Osteoblast (primary cell): Measurements from ENCODE around the gene PRKAG2. TPM values are rescaled to one million over a fixed set of nuclear protein-coding genes. Genes with fewer than 3 reads are reported as not detected.
"Not testable (repeated sequence)": the region's sequence is repeated elsewhere in the genome, so short reads cannot be mapped to it uniquely, and the experiment has no call there.

Experiments
- DNase-seq: peaks from one replicate; pipeline ENCODE4 v3.0.0; 2011; ENCODE audit warnings: low spot score, mixed read lengths; ENCODE audit not compliant: insufficient read length; ENCODE audit errors: missing footprints
- H2AFZ ChIP-seq: 2 replicates; pipeline ENCODE4 v1.6.0; 2011; ENCODE audit warnings: mild to moderate bottlenecking, low read length
- H3K27ac ChIP-seq: 2 replicates; pipeline ENCODE4 v1.5.1; 2011; ENCODE audit warnings: mild to moderate bottlenecking, low read depth, low read length, moderate library complexity
- H3K27me3 ChIP-seq: 2 replicates; pipeline ENCODE4 v1.6.0; 2012; ENCODE audit warnings: mild to moderate bottlenecking, control low read depth, inconsistent platforms, low read length, moderate library complexity; ENCODE audit not compliant: insufficient read depth
- H3K36me3 ChIP-seq: 2 replicates; pipeline ENCODE4 v1.5.1; 2011; ENCODE audit warnings: mild to moderate bottlenecking, low read length, control low read depth, moderate library complexity; ENCODE audit not compliant: insufficient read depth
- H3K4me1 ChIP-seq: 2 replicates; pipeline ENCODE4 v1.5.1; 2011; ENCODE audit warnings: mild to moderate bottlenecking, low read length, control low read depth, moderate library complexity; ENCODE audit not compliant: insufficient read depth
- H3K4me2 ChIP-seq: 2 replicates; pipeline ENCODE4 v1.6.0; 2011; ENCODE audit warnings: mild to moderate bottlenecking, low read length; ENCODE audit not compliant: insufficient read depth
- H3K4me3 ChIP-seq: fragments of 200-600 bp; sonication (generic); 3 replicates; pipeline ENCODE4 v1.5.1; 2012; ENCODE audit warnings: mild to moderate bottlenecking, low read length, inconsistent platforms; ENCODE audit not compliant: insufficient read depth
- H3K79me2 ChIP-seq: 2 replicates; pipeline ENCODE4 v1.6.0; 2012; ENCODE audit warnings: mild to moderate bottlenecking, low read length, control low read depth, inconsistent platforms; ENCODE audit not compliant: insufficient read depth
- H3K9me3 ChIP-seq: 2 replicates; pipeline ENCODE4 v1.5.1; 2011; ENCODE audit warnings: low read depth, low read length, control low read depth
- H4K20me1 ChIP-seq: 2 replicates; pipeline ENCODE4 v1.6.0; 2012; ENCODE audit warnings: mild to moderate bottlenecking, low read length, control low read depth; ENCODE audit not compliant: insufficient read depth
- CTCF ChIP-seq: IDR thresholded peaks from 2 replicates; pipeline ENCODE4 v1.5.1; 2011; ENCODE audit warnings: mild to moderate bottlenecking, low read depth, low read length, moderate library complexity; ENCODE audit errors: extremely low read depth
- total RNA-seq: library from RNA; depleted of rRNA; stranded (reverse); fragments of >200 nt; gene quantifications from 2 replicates; pipeline ENCODE4 v1.2.3, GENCODE V29; 2012

PRKAG2 gene
- total RNA-seq, 1 donor, result 20.6 TPM

DNA sequence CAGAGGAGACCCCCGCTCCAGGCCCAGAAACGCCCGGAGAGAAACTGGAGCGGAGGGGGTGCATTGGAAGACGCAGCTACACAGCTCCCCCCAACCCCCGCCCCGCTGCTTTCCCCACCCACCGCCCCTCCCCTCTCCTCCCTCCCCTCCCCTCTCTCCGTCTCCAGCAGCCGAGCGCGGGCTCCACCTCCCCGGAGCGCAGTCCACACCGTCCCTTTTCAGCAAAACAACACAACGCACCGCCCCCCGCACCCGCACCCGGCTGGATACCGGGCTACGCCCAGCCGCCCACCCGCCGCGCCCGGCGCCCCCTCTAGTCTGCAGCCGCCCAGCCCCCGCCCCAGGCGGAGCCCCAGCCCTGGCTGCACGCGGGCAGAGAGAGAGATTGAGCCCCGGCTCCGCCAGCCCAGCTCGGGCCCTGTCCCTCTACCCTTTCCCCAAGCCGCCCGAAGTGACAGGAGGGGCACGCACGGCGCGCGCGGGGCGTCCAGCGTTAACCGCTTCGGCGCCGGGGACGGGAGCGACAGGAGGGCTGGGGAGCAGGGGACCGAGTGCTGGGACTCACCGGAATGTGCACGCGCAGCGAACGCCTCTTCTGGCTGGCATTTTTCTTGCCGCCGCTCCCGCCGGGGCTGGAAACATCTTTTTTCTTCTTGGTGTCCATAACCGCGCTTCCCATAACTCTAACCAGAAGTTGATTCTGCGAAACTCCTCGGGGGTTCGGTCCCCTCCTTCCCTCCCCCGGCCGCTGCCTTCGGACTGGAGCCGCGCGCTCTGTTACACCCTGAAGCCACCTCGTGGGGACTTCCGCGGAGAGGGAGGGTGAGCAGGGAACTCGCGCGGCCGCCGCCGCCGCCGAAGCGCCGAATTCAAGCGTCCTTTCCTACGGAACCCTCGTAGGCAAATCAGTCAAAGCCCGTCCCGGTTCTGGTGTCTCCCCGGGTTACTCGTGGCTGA is 695 bp downstream of the PRKAG2 start:
- Histone ChIP-seq H3K4me2 (peak overlapping the region; percentile 79), H3K36me3 (no peaks in the 10 kb centered on the region), H2AFZ (peak overlapping the region; percentile 65), H3K4me1 (peaks cover 14% of the 10 kb centered on the region), H4K20me1 (no peaks in the 10 kb centered on the region), H3K4me3 (peak overlapping the region; percentile 66), H3K27me3 (peaks cover 53% of the 10 kb centered on the region), H3K9me3 (no peaks in the 10 kb centered on the region), H3K27ac (no peak overlapping the region), H3K79me2 (no peaks in the 10 kb centered on the region)
- no peak for TF ChIP-seq CTCF
- peak; percentile 90 for DNase-seq

- not testable (repeated sequence) for H4K20me1 ChIP-seq, H3K36me3 ChIP-seq, H3K4me3 ChIP-seq, H3K79me2 ChIP-seq, DNase-seq, H2AFZ ChIP-seq, H3K9me3 ChIP-seq, H3K27ac ChIP-seq, H3K4me2 ChIP-seq
- Histone ChIP-seq H3K27me3 (peaks cover 51% of the 10 kb centered on the region), H3K4me1 (peaks cover 14% of the 10 kb centered on the region)
Observed at GRCh38 chr7:151874479-151874878, 2.4 kb downstream of the PRKAG2 start.

- Histone ChIP-seq H3K27ac (no peak overlapping the region), H3K4me1 (peaks cover 14% of the 10 kb centered on the region), H3K36me3 (no peaks in the 10 kb centered on the region), H4K20me1 (no peaks in the 10 kb centered on the region), H3K27me3 (peaks cover 48% of the 10 kb centered on the region), H3K9me3 (no peaks in the 10 kb centered on the region), H3K4me3 (no peak overlapping the region), H3K4me2 (no peak overlapping the region), H3K79me2 (no peaks in the 10 kb centered on the region), H2AFZ (no peak overlapping the region)
- no peak for TF ChIP-seq CTCF
- no peak for DNase-seq
Observed at GRCh38 chr7:151873402-151873965, 3.4 kb downstream of the PRKAG2 start.

DNA sequence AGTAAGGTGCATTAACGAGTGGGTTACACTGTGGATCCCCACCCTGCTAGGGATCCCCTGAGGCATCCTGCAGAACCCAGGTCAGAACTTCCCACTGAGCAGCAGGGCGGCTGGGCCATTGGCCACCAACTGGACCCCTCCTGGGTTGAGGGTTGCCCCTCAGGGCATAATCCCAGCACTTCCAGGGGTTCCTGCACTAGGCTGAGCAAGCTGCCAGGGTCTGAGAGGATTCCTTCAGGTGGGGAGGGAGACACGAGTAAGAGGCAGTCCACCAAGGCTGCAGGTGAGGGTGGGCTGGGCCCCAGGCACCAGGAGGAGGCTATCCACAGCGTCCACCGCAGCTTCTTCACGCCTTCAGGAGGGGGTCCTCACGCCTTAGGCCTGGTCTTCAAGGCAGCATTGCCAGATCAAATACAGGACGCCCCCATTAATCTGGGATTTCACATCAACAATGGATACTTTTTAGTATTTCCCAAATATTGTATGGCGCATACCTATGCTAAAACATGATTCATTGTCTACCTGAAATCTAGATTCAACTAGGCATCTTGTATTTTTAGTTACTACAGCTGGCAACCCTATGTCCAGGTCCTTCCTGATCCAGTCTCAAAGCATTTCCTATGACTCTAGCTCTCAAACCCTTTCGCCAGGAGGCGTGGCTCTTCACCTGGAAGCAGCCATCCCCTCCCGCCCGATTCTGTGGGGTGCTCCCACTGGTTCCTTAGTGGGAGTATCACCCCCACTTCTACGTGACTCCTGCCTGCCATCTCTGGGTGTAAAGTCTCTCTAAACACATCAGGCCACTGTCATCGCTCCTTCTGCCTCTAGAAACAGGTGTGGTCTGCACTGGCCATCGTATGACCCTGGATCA is 4.1 kb downstream of the PRKAG2 start:
- Histone ChIP-seq H3K27me3 (peaks cover 40% of the 10 kb centered on the region), H3K4me2 (no peak overlapping the region), H3K27ac (no peak overlapping the region), H4K20me1 (no peaks in the 10 kb centered on the region), H3K4me3 (no peak overlapping the region), H2AFZ (no peak overlapping the region), H3K36me3 (no peaks in the 10 kb centered on the region), H3K4me1 (peaks cover 14% of the 10 kb centered on the region), H3K9me3 (no peaks in the 10 kb centered on the region), H3K79me2 (no peaks in the 10 kb centered on the region)
- no peak for DNase-seq
- TF ChIP-seq CTCF, result no peak
